HG03469 (cell line): ENCODE data around the gene FOXK2.
"Not testable (repeated sequence)": the region's sequence is repeated elsewhere in the genome, so short reads cannot be mapped to it uniquely, and the experiment has no call there.

Experiments used
- ATAC-seq: cut with Tn5 transposase; IDR thresholded peaks from one replicate; pipeline ENCODE4 v1.9.1; 2021; ENCODE audit warnings: mild to moderate bottlenecking, moderate library complexity, moderate number of reproducible peaks; ENCODE audit not compliant: unreplicated experiment

The FOXK2 gene

GRCh38 chr17:82494236-82495055 is 25.1 kb upstream of the FOXK2 start:
- no peak for ATAC-seq

DNA sequence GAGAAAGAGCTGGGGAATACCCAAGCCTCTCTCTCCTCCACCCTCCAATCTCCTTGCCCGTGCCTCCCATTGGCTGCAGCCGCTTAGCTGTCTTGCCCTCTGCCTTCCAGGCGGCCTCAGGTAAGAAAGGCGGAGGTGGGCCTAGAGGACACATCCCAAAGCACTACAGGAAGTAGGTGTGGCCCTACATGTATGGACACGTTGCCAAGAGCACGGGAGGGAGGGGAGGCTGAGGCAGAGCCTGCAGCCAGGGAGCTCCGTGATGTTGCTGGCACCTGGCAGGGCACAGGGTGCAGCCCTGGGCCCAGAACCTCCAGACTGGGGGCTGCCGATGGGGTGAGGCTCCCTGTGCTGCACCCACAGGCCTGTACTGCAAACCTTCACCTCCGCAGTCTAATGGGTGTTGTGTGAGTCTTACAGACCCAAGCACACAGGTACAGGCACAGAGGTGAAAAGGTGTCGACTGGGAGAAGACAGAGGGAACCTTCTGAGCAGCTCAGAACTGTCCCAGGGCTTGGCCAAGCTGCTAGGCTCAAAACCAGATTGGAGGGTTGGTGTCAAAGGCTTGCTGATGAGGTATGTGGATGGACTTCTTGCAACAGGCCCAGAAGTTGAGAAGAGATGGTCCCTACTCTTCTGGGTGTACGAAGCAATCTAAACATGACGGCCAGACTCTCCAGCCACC is 23.5 kb upstream of the FOXK2 start:
- ATAC-seq: no peak

DNA sequence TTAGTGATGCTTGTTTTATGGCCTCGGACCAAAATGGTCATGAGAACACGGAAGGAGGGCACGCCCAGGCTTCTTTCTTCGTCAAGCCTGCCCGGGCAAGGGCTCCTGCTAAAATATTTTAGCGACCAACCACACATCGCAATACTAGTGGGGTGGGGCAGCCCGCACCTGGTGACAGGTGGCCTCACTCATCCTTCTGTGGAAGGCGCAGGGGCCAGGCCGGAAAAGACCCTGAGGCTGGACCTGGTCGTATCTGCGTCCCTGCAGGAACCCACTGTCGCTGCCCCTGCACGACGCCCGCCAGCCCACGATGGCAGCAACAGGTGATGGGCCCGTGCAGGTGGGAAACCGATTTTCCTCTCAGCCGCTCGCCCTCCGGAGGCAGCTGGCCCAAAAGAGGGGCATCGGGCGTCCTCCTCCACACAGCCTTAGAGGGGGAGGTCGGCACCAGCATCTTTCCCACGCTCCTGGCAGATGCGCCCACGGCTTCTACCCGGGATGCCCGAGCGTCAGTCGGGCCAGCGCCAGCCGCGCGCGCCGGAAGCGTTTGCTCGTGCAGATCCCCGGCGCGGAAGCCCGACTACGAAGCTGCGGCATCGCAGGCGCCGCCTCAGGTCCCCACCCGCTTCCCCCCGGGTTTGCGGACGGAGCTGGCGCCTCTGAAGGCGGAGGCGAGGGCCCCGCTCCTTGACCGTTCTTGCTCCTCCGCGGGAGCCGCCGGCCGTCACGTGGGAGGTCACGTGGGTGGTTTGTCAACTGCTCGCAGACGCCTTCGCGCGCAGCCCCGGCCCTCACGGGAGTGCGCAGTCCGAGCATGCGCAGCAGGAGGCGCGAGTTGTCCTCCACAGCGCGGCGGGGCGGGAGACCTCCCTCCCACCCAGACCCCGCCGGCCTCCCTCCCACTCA is 22.8 kb upstream of the FOXK2 start:
- ATAC-seq: peak; percentile 41

DNA sequence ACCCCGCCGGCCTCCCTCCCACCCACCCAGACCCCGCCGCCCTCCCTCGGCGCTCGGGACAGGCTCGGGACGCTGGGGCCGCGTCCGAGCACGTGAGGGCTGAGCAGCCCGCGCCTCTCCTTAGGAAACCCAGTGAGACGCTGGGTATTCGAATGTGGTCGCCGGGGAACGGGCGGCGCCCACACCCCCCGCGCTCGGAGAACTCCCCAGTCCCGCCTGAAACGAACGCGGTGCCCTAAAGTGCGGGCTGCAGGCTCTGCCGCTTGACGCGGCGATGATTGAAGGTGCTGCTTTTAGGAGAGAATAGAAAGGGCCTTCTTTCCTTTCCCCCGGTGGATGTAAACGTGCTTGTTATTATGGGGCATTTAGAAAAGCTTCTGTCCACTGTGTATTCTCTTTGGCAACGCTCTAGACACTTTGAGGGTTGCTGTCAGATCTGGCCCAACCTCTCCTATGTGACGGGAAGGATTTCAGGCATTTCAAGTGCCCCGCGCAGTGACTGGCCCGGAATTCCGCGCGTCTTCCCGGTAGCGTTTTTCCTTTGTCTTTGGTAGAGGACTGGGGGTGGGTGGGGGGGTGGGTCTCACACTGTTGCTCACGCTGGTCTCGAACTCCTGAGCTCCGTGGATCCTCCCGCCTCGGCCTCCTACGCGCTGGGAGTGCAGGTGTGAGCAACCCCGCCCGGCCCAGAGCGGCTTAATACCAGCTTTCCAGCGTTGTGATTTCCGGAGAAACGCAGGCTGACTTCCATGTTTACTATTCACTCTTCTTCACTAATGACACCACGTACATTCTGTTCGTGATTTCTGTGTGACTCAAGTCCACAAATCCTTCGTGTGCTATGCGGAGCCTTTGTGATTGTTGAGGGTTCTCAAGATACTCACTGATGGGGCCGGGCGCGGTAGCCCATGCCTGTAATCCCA is 21.8 kb upstream of the FOXK2 start:
- no peak for ATAC-seq

DNA sequence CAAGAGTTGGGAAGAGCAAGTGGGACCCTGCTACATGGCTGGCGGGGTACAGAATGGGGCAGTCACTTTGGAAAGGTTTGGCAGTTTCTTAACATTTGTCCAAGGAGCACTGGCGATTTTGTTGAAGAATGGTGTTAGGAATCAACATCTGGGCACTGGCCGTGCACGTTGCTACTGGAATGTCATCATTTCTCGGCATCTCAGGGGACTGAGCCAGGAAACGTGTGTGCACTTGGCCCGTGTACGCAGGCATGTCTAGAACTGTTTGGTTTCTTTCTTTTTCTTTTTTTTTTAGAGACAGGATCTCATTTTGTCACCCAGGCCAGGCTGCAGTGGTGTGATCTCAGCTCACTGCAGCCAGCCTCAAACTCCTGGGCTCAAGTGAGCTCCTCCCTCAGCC is 17.3 kb upstream of the FOXK2 start:
- ATAC-seq: no peak

DNA sequence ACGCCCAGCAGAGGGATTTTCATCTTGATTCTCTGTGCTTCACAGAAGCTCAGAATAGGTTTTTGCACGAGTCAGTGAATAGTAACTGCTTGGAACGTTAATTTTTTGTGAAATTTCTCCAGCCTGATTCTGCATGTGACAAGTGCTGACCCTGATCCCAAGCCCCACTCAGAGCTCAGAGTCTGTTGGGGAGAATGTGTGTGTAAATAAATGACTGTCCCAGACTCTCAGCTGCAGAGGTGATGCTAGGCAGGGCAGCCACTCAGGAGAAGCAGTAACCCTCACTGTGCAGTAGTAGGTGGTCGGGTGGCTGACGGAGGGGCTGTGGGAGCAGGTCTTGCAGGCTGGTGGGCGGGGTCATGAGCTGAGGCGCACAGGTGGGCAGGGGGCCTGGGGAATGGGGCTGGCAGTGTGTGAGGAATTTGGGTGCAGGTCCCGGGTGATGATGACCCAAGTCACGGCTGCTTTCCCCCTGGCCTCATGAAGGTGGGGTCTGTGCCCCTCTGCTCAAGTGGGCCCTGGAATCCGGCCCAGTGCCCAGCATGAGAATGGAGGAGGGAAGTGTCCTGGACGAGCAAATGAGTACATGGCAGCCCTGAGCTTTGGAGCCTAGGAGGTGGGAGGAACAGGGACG is 16.3 kb upstream of the FOXK2 start:
- no peak for ATAC-seq

DNA sequence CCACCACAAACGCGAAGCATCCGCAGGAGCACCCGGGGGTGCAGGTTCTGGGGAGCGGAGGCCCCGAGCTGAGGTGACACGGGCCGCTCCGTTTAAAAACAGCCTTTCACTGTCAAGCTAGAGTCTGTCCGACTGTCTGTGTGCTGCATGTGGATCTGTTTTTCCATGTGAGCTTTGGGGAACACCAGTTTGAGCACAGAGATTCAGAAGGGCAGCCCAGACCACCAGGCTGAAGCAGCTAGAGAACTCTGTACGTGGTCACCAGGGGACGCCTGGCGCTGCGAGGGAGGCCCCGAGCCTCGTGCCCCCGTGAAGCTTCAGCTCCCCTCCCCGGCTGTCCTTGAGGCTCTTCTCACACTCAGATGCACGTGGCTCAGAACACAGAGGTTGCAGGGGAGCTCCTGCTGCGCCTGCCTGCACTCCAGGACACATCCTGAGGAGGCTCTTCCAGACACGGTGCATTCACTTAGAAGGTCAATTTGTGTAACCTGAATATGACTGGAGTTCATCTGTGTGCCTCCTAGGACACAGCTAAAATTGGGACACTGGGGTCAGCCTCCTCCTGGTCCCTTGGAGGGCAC is 15.7 kb upstream of the FOXK2 start:
- ATAC-seq: no peak

DNA sequence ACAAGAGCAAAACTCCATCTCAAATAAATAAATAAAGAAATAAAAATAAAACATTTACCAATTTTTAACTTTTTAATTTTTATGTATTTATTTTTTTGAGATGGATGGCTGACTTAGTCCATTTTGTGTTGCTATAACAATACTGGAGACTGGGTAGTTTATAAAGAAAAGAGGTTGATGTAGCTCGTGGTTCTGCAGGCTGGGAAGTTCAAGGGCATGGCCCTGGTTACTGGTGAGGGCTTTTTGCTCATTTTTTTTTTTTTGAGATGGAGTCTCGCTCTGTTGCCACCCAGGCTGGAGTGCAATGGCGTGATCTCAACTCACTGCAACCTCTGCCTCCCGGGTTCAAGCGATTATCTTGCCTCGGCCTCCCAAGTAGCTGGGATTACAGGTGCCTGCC is 14.2 kb upstream of the FOXK2 start:
- no peak for ATAC-seq

DNA sequence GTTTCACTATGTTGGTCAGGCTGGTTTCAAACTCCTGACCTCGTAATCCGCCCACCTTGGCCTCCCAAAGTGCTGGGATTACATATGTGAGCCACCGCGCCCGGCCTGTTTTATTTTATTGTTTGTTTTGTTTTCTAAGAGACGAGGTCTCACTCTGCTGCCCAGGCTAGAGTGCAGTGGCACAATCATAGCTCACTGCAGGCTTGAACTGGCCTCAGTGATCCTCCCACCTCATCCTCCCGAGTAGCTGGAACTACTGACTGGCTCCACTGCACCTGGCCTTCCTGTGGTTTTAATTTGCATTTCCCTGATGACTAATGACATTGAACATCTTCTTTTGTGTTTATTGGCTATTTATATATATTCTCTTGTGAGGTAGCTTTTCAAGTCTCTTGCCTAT is 13.1 kb upstream of the FOXK2 start:
- peak; percentile 79 for ATAC-seq

DNA sequence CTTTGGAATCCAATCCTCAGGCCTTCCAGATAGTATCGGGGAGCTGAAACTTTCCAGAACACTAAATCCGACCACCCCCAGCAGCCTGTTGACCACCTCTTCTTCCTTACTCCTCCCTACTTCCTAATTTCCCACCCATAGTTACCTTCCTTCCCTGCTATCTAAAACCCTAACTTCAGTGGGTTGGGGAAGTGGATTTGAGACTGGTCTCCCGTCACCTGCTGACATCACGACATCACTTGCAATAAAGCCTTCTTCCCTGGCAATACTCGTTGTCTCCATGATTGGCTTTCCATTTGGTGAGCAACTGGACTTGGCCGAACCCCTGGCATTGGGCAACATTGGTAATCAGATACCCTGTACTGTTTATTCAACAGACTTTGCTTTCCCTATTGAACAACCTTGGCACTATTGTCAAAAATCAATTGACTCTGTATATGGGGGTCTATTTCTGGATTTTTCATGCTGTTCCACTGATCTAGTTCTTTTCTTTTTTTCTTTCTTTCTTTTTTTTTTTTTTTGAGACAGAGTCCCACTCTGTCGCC is 11.8 kb upstream of the FOXK2 start:
- ATAC-seq: no peak

DNA sequence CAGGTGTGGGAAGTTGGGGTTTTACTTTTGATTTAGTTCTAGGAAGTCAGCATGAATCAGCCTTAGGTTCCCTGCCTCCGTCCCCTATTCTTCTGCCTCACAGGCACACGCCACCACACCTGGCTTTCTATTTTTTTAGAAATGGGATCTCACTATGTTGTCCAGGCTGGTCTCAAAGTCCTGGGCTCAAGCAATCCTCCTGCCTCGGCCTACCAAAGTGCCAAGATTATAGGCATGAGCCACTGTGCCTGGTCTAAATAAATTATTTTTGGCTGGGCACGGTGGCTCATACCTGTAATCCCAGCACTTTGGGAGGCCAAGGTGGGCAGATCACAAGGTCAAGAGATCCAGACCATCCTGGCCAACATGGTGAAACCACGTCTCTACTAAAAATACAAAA is 7.9 kb upstream of the FOXK2 start:
- ATAC-seq: not testable (repeated sequence)

- ATAC-seq: not testable (repeated sequence)
Observed at GRCh38 chr17:82513864-82514263, 5.7 kb upstream of the FOXK2 start.

GRCh38 chr17:82517230-82517865 is 2.2 kb upstream of the FOXK2 start:
- ATAC-seq: no peak

GRCh38 chr17:82519971-82520903 is 705 bp downstream of the FOXK2 start:
- ATAC-seq: no peak

DNA sequence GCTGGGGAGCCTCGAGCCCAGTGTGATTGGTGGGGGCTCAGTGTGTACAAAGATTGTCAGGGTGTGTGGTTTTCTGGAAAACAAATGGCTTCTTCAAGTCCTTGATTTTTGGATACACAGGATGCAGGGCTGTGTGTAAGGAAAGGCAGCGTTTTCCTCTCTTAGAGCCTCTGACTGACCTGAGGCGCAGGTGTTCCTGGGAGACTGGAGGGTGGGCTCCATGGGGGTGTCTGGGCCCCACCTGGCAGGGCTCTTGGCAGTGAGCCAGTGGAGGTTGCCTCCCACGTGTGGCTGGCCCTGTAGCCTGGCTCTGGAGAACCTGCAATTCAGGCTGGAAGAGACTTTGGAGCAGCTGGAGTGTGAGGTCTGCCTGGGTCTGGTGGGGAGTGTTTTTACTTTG is 5.0 kb downstream of the FOXK2 start:
- ATAC-seq: no peak

GRCh38 chr17:82525712-82526111 is 6.2 kb downstream of the FOXK2 start:
- no peak for ATAC-seq

DNA sequence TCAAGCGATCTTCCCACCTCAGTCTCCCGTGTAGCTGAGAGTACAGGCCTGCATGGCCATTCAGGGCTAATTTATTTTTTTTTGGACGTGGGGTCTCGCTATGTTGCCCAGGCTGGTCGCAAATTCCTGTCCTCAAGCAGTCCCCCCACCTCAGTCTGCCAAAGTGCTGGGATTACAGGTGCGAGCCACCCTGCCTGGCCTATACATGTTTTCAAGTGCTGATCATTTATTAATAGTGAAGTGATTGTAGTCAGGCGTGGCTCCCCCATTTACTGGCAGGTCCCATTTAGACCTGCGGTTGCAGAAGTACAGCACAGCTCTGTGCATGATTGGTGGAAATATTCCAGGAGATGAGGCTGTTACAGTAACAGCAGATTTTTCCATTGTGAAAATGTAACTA is 8.4 kb downstream of the FOXK2 start:
- ATAC-seq: no peak
